Hematopoietic multipotent progenitor cell treated with erythropoietin and hydrocortisone succinate and interleukin-3 and kit ligand, for 4 days (in vitro differentiated cells): ENCODE measurements around the gene STON1.
A peak's percentile ranks its signal among the peaks of the same experiment; 100 is the strongest.
"Not testable (repeated sequence)": the region's sequence is repeated elsewhere in the genome, so short reads cannot be mapped to it uniquely, and the experiment has no call there.

Experiments used
- DNase-seq: peaks from one replicate; pipeline ENCODE4 v3.0.0-alpha.2; 2015

The STON1 gene

GRCh38 chr2:48528431-48528830, 1.5 kb upstream of the STON1 start:
- DNase-seq = no peak

- no peak for DNase-seq
Observed at GRCh38 chr2:48529194-48529593, 760 bp upstream of the STON1 start.

DNA sequence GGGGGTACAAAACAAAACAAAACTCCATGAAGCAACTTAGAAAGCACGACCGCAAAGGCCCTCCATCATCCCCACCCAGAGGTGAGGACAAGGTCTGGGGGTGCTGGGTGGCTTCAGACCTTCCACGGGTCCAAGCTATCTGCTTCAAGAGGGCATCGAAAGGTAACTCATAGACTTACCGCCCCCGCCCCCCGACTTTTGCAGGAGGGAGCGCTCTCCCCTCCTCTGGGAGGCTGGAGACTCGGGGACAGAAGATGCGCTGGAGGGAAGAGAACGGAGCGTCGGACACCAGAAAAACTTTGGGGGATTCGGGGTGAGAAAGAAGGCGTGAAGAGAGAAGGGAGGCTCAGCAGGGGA, 300 bp upstream of the STON1 start:
- no peak for DNase-seq

DNA sequence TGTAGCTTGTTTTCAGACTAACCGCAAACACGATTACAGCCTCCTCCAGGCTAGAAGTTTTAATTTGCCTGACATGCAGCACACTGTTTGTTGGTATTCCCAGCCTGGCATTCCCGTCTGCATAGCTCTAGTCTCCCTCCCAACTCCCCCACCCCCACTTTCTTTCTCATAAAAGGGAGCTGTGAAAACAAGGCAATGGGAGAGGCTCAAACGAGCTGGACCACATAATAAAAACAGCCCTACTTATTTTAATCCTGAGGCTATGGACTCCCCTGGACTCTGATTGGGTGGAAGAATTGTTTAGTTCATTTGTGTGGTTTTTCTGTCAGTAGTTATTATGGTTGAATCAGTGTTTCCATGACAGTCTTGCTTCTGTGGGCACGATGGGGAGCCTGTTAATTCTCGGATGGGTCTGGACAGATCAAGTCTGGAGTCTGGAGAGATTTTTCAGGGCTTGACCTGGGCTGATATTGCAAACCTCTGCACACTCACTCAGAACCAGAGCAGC, 1.2 kb downstream of the STON1 start:
- peak; percentile 47 for DNase-seq

DNA sequence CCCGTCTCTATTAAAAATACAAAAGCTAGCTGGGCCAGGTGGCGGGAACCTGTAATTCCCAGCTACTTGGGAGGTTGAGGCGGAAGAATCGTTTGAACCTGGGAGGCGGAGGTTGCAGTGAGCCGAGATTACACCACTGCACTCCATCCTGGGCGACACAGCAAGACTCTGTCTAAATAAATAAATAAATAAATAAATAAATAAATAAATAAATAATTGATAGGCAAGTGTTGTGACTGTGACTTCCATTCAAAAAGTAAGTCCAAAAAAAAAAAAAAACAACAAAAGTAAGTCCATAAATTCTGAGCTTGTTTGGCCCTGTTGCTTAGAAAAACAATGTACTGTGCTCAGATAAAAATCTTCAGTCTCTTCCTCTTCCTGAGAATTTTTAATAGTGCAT, 2.2 kb downstream of the STON1 start:
- DNase-seq = no peak

DNA sequence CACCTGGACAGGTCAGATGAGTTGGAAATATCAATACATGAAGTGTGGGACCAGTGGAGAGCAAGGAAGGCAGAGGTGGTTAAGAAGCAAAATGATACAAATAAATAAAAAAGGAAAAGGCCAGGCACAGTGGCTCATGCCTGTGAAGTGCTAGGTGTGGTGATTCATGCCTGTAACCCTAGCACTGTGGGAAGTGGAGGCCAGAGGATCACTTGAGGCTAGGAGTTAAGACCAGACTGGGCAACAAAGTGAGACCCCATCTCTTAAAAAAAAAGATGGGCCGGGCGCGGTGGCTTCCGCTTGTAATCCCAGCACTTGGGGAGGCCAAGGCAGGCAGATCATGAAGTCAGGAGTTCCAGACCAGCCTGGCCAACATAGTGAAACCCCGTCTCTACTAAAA, 2.9 kb downstream of the STON1 start:
- DNase-seq = no peak

- DNase-seq = no peak
Observed at GRCh38 chr2:48534781-48535180, 4.8 kb downstream of the STON1 start.

GRCh38 chr2:48540237-48540935, 10.4 kb downstream of the STON1 start:
- DNase-seq = no peak

DNA sequence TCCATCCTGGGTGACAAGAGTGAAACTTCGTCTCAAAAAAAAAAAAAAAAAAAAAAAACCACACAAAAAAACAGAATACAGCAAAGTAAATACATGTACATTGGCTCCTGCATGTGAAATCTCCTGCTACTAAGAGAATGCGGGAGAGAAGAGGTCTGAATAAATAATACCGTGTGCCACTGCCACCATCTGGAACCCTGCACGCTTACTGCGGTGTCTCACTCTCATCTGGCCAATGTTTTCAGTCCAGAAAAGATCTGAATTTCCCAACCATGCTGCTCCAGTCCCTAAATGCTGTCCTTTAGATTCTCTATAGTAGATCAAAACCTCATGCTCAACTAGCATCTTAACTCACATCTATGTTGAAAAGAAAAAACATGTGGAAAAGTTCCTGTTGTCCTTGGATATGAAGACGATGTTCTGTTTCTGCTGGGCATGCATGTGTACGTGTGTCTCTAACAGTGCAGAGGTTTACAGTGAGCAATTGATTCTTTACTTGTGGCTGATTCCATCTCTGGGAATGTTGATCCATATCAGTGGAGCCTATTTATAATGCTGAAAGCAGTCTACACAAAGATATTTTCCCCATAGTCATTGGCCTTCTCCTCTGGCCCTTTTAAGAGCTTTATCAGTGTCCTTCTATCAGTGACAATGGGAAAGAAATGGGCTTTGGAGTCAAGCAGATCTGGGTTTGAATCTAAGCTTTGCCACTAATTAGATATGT, 11.9 kb downstream of the STON1 start:
- DNase-seq = no peak

DNA sequence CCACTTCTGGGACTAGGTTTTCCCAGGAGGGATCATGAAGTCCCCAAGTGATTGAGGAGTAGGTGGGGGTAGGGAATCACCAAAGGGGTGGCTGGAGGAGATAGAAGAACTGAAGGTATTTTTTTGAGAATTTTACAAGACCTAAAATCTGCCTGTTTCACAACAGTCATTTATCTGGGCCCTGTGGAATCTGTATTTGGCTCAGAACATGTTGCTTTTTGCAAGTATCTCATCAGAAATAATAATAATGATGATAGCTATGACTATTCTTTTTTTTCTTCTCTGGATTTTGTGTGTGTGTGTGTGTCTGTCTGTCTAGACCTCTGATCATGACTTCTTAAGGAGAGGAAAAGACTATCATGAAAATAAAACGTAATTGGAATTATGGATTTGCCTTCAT, 13.9 kb downstream of the STON1 start:
- DNase-seq = no peak

DNA sequence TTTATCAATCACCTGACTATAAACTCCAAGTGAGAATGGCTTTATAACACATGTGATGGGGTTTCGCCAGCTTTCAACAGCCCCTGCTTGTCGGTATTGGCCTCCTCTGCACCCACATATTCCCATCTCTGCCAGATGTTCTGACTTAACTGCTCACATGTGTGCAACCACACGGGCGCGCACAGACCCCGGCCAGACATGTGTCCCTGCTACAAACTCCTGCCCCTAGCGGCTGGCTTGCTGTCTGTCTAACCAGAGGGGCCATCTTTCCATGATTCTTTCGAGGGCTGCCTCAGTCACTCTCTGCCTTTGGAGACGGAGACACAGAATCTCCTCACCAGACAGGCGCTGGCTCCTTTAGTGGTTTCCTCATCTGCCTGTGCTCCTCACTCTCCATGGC, 15.3 kb downstream of the STON1 start:
- DNase-seq = no peak

DNA sequence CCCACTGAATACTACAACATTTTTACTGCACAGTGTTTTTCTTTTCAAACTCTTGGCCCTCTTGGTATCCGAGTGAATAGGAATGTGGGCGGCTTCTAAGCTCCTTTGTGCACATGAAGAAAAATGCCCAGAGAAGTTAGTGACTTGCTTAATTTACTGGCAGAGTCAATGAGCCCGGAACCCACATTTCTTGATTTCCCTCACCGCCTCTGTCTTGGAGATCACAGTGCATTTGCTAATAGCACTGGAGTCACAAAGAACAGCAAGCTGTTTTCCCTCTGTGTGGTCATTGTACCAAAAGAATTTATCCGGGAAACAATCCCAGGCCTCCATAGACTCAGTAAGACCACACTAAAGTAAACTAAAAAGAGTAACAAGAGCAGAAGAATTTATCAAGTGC, 18.9 kb downstream of the STON1 start:
- no peak for DNase-seq

GRCh38 chr2:48549972-48550371, 20.0 kb downstream of the STON1 start:
- no peak for DNase-seq

DNA sequence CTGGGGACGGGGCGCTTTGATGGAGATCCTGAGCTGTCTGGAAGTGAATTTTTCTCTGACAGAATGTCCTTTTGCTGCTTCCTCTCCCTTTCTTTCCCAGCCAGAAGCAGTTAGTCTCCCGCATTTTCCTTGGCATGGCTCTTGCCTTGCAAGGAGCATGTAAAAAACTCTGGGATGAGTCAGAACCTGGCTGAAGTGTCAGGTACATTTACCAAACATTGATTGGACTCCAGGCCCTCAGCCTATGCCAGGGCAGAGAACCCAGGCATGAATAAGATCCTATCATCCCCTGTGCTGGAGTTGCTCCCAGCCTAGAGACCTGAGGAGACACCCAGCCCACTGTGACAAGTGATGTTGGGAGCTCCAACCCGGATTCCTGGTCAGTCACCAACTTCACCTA, 21.6 kb downstream of the STON1 start:
- no peak for DNase-seq

DNA sequence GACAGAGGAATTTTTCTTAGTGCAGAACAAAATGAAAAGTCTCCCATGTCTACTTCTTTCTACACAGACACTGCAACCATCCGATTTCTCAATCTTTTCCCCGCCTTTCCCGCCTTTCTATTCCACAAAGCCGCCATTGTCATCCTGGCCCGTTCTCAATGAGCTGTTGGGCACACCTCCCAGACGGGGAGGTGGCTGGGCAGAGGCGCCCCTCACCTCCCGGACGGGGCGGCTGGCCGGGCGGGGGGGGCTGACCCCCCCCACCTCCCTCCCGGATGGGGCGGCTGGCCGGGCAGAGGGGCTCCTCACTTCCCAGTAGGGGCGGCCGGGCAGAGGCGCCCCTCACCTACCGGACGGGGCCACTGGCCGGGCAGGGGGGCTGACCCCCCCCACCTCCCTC, 25.1 kb downstream of the STON1 start:
- DNase-seq = not testable (repeated sequence)

DNA sequence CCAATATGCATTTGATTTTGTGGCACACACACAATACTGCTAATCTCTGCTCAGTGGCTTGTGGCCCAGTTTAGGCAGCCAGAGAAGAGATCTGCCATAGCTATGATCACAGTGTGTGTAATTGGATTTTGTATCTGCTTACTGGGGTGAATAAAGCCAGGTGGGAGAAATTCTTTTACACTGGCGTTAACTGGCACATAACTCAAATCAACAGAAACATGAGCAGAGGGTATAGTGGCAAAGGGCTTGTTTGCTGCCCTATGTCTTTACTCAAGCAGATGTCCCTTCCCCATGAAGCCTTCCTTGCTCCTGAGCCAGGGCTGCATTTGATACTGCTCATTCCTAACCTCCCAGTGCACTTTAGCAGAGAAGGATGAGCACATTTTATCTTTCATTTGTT, 28.5 kb downstream of the STON1 start:
- DNase-seq = no peak

GRCh38 chr2:48560546-48561209, 30.7 kb downstream of the STON1 start:
- no peak for DNase-seq

GRCh38 chr2:48562281-48562680, 32.3 kb downstream of the STON1 start:
- no peak for DNase-seq

- peak; percentile 18 for DNase-seq
Observed at GRCh38 chr2:48566592-48567310, 36.8 kb downstream of the STON1 start.

DNA sequence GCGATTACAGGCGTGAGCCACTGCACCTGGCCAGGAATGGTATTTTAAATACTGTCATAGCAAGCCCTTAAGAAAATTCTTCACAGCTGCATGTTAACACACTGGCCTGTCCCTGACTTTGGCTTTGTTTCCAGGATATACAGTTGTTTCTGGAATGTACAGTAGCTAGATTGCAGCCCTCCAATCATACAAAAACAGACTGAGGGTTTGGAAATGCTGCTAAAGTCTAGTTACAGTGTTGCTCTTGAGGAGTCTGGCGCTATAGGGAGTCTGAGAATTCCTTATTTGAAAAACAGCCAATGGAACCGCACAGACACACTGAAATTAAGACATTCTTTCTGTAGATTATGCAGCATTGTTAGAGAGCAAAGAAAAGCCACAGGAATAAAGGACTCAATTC, 37.7 kb downstream of the STON1 start:
- DNase-seq = no peak

DNA sequence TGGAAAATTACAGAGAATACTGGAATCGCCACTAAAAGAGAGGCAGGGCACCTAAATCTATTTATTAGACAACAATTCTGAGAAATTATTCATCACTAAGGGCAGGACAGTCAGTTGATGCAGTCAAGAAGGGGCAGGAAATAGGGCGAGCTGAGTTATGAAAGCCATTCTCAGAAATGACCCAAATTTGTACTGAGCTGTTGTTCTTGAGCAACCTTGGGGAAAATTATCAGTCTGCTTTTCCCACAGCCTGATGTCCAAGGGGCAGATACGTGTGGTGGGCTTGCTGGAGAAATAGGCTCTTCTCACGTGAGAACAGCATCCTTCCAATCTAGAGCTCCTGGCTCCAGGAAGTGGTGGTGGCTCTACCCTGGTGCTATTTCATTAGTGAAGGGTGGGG, 38.6 kb downstream of the STON1 start:
- peak; percentile 75 for DNase-seq

DNA sequence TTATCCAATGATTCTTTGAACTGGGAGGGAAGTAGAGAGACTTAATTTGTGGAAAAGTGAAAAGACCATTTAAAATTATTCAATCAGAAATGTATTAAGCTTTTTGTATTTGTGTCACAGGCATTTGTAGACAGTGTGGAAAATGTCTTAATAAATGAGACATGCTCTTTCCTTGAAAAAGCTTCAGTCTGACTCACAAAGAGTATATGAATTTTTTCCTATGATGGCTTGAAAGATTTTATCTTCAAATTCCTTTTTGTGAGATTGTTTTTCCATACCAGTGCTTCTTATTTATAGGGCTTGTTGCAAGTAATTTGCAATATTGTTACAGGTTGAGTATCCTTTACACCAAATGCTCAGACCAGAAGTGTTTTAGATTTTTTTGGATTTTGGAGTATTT, 39.5 kb downstream of the STON1 start:
- no peak for DNase-seq

- DNase-seq = no peak
Observed at GRCh38 chr2:48572816-48573215, 42.9 kb downstream of the STON1 start.
